ENCODE results near the gene COX20.

COX20 gene

GRCh38 chr1:244868484-244869363 lies 33.3 kb downstream of the COX20 start:
- FAIRE-seq (no peak), DNase-seq (ENCODE audit: extremely low spot score, insufficient read length, low read depth) (no peak)

DNA sequence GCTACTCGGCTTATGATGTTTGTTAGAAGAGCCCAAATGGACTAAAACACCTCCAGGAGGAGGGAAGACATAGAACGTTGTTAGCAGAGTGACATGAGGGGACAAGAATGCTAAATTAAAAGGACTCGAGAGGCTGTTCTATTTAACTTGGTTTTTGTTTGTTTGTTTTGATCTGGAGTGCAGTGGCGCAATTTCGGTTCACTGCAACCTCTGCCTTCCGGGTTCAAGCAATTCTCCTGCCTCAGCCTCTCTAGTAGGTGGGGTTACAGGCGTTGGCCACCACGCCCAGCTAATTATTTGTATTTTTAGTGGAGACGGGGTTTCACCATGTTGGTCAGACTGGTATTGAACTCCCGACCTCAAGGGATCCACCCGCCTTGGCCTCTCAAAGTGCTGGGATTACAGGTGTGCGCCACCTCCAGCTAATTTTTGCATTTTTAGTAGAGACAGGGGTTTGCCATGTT lies 33.9 kb downstream of the COX20 start:
- DNase-seq (ENCODE audit: extremely low spot score, insufficient read length, low read depth): no peak
- no peak for FAIRE-seq

DNA sequence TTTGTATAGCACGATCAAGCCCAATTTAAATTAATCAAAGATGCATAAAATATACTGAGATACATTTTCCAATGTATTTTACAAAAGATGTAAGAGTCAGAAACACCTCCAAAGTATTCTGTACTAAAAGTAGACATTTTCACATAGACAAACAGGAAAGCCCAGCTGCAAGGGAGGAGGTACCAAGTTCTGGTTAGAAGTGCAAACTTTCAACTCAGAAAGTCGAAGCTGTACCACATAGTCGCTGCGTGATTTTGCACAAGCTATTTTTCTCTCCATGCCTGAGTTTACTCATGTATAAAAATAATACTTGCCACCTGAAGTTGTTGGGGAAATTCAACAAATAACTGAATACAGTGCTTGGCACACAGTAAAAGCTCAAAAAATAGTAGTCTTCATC lies 34.5 kb downstream of the COX20 start:
- FAIRE-seq: no peak

GRCh38 chr1:244874974-244875579 lies 39.6 kb downstream of the COX20 start:
- DNase-seq (ENCODE audit: extremely low spot score, insufficient read length, low read depth) (no peak), FAIRE-seq (no peak)

More for the DNA sequence above, 34.5 kb downstream of the COX20 start:
- no peak for DNase-seq (ENCODE audit: extremely low spot score, insufficient read length, low read depth)

- FAIRE-seq (no peak), DNase-seq (ENCODE audit: extremely low spot score, insufficient read length, low read depth) (no peak)
Measured at GRCh38 chr1:244876228-244876910, 40.9 kb downstream of the COX20 start.

- DNase-seq (ENCODE audit: extremely low spot score, insufficient read length, low read depth) (no peak), FAIRE-seq (no peak)
Measured at GRCh38 chr1:244878681-244879080, 43.2 kb downstream of the COX20 start.

- DNase-seq (ENCODE audit: extremely low spot score, insufficient read length, low read depth) (no peak), FAIRE-seq (no peak)
Measured at GRCh38 chr1:244881552-244882280, 46.3 kb downstream of the COX20 start.

DNA sequence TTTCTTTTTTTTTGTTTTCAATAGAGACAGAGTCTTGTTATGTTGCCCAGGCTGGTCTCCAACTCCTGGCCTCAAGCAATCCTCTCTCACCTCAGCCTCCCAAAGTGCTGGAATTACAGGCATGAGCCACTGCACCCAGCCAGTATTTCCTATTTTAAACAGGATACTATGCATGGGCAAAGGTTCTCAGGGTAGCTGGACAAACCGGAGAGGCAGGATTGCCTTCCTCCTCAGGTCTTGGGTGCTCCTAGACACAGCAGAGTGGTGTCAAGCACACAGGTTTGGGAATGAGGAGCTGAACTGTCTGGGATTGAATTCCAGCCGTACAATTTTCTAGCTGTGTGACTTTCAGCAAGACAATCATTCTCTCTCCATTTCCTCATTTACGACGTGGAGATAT lies 51.8 kb downstream of the COX20 start:
- FAIRE-seq (no peak), DNase-seq (ENCODE audit: extremely low spot score, insufficient read length, low read depth) (no peak)

DNA sequence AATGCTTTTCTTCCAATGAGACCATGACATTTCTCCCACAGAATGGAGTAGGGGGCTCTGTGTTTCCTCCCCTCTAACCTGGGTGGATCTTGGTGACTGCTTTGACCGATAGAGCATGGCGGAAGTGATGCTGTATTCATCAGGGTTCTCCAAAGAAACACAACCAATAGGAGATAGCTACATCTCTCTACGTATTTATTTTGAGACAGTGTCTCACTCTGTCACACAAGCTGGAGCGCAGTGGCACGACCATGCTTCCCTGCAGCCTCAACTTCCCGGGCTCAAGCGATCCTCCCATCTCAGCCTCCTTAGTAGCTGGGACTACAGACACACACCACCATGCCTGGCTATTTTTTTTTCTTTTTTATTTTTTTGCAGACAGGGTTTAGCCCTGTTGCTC lies 58.4 kb downstream of the COX20 start:
- FAIRE-seq (no peak), DNase-seq (ENCODE audit: extremely low spot score, insufficient read length, low read depth) (no peak)

All from GM18507 (cell line).